Hepatic stellate cell (primary cell): ENCODE results near the gene RASEF.

Experiments used
- DNase-seq: peaks from one replicate; pipeline ENCODE4 v3.0.0; 2011; ENCODE audit warnings: low spot score

RASEF gene

DNA sequence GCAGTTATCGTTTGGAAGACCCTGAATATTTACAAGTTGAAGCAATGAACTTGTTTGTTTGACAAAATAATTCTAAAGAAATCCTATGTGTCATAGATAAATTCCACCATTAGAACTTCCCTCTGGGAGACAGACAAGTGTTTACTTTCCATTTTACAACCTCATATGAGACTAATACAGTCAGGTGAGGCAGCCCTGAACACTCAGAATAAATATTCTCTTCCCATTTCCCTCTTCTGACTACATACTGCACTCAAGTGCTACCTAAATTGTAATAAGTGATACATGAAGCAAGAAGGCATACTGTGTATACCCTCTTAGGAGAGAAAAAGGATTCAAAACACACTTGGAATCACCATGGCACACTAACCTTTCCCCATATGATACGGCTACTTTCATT, 6.8 kb downstream of the RASEF start:
- DNase-seq, result no peak

DNA sequence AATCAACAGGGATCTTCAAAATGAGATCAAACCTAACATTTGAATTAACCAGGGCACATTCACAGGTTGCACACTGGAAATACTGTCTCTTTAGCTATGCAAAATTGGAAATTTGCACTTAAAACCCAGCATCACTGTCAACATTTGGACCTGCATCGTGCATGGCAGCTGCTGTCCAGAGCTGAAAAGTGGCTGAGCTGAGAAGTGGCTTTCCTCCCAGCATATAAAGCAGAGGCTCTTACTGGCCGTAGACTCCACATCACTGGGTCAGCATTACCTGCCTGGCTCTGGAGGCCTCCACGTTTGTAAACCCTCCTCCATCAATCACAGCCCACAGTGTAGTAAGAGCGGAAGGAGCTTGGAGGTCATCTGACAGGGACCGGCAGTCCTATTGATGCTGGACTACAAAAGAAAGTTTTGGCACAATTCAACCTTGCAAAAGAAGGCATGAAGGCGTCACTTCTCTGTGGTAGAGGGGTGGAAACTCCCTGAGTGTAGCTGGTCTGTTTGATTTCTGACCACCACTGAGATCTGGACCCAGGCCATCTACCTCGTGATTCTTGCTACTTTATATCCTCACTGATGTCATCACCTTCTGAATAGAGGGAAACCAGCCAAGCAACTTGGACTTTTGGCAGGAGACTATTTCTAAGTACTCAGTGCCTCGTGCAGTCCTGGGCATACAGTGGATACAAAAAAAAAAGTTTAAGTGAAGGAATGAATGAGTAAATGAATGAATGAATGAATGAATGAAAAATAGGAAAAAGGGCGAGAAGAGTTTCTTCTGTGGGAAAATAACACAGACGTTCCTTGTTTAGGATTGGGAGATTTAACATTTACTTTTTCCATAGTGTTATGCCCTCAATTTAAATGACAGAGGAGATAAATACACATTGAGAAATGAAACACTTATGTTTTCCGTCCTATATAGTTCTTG, 14.8 kb downstream of the RASEF start:
- DNase-seq, result no peak

DNA sequence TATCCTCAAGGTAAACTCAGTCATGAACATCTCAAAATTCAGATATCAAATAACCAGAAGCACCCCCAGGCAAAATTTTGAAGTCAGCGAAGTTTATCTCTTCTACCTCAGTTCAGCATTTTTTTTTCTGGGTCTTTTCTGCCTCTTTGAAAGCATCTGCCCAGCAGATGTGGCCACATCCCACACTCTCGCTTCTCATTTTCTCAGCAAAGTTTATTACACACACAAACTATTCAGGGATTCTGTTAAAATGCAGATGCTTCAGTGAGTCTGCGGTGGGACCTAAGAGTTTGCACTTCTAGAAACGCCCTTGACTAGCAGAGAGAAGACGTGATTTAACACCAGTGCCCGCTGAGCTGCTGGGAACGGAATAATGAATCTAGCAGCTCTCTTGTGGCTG, 19.3 kb downstream of the RASEF start:
- no peak for DNase-seq

DNA sequence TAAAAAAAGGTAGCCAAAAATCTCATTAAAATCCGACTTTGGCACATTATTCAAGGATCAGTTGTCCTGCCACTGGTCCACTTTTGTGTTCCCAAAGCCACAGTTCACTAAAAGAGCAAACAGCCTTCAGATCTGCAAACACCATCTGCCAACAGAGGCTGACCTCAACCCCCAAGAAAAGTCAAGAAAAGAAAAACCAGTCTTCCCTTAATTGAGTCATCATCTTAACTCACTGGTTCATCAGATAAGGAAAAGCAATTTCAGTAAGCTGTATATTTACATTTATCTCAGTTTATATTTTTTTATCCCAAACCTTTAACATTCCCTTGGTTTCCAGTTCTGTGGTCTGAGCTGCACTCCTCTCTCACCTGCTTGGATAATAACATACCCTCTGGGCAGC, 21.2 kb downstream of the RASEF start:
- DNase-seq, result no peak

DNA sequence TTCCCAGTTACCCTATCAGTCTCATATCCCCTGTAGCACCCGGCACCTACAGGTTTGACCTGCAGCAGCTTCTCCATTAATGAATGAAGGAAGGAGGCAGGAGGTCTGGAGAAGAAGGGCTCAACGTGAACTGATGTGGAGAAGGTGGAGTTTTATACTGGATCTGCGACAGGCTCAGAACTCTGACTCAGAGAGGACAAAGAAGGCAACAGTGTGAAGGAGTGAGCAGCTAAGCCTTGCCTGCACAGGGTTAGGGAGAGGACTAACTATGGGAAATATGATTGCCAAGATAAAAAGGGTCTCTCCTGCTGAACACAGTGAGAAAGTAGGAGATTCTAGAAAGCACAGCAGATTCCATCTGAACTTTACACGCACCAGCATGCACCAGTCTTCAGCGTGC, 23.6 kb downstream of the RASEF start:
- no peak for DNase-seq

DNA sequence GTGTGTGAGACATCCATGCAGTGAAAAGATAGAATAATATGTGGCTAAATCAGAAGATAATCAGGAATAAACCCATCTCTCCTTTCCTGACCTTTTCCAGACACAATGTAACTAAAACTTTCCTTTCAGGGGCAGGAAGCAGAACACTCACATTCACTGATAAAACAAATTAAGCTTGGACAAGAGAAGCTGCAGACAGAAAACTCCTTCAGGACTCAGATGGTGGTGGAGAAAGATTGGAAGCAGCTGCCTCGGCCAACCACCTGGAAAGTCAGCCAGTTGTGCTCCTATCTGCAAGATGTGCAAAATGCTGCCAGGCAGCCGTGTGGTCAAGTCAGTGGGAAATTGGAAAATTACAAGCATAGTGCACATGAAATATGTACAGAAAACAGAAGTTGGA, 26.9 kb downstream of the RASEF start:
- no peak for DNase-seq

DNA sequence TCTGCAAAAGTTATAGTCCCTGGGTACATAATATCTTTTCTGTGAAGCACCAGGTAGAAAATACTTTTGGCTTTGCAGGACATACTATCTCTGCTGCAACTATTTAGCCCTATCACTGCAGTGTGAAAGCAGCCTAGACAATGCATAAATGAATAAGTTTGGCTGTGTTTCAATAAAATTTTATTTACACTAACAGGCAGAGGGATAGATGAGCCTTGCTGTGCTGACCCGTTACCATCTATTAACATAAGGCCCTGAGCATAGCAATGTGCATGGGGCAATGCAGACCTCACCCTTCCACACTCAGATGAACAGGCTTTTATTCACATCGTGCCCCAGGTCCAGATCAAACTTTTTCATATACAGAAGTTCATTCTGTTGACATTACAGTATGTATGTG, 27.8 kb downstream of the RASEF start:
- DNase-seq, result no peak

DNA sequence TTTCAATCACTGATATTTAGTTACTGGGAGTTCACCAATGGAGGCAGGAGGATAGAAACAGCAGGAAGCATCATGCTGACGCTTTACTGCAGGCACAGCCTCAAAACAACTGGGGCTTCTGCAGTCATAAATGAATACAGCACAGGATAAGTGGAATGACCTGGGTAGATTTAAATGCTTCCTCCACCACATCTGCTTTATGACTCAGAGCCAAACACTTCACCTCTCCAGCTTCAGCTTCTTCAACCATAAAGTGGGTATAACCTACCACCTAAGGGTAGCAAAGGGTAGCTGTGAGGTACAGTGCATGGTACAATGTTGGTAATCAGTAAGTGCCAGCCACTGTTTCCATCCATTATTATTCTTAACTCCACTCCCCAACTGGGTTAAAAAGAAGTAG, 28.4 kb downstream of the RASEF start:
- DNase-seq, result no peak

DNA sequence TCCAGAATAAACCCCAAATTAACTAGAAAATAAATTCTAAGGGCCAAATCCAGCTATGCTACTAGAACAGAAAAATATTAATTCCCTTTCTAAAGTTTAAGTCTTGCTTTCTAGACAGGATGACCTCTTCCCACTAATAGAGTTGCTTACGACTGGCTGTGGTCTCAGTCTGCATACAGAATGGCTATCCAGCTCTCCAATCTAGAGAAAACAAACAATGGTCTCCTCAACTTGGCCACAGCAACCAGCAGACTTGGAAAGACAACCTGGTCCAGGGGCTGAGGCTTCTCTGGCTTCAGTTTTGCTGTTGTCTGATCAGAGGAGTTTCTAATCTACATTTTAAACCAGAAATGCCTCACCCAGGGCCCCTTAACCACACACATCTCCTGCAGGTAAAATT, 28.9 kb downstream of the RASEF start:
- no peak for DNase-seq

DNA sequence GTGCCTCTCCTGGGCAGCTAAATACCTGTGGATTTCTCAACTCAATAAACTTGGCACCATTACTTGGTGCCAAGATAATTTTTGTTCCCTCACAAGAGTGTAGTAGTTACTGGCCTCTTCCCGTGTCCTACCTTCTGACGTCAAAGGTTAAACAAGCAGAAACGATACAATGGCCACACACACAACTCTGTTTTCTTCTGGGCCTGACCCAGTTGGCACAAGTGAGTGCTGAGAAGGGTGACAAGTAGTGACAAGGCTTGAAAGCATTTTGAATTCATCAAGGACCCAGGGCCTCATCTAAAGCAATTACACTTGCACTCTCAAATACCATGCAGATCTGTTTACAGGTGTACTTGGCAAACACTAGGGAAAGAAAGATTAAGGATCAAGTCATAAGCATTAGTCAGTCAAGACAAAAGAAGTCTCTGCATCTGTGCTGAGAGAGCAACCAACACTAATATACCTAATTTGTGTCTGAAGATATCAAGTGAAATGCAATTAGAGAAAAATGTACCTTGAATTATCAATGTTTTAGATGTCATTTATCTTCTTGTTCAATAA, 30.8 kb downstream of the RASEF start:
- DNase-seq, result no peak

DNA sequence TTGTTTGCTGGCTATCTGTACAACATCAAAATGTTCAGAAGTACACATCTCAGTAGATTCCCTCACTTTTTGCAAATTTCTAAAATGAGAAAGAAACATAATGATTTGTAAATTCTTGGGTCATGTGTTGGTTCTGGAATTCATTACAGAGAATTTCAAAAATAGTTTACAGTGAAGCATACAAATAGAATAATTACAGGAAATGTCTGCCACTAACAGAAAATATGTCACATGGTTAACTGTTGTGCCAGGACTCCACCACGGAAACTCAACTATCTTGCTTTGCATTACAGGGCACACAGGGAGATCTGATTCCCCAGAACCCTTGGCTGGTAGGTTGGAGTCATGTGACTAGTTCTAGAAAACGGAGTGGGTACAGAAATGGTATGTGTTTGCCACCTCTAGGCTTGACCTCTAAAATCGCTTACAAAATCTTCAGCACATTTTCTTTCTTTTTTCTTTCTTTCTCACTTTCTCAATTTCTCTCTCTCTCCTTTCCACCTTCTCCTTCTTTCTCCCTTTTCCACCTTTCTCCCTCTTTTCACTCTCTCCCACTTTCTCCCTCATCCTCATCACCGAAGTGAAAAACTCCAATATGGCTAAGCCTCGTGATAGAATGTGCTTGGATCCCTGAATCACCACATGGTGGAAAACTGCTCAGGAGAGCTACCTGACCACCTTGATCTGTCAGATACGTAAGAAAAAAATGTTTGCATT, 32.4 kb downstream of the RASEF start:
- DNase-seq, result no peak

DNA sequence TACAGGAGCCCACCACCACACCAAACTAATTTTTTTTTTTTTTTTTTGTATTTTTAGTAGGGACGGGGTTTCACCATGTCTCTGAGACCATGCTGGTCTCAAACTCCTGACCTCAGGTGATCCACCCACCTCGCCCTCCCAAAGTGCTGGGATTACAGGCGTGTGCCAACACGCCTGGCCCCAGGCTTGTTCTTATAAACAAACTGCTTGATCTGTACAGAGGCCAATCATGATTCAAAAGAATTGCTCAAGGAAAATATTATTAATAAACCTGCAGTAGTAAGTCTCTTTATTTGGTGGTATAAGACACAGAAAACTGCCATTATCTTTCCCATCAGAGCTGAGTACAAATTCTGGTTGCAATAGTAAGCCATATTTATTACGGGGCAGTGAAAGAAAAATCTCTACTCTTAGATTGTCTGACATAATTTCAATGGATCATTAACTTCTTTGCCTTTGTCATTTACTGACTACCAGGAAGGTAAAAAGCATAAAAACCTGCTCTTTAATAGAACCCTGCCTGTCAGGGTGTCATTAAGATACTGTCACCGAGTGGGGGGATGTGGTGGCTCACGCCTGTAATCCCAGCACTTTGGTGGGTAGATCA, 33.3 kb downstream of the RASEF start:
- DNase-seq, result no peak

DNA sequence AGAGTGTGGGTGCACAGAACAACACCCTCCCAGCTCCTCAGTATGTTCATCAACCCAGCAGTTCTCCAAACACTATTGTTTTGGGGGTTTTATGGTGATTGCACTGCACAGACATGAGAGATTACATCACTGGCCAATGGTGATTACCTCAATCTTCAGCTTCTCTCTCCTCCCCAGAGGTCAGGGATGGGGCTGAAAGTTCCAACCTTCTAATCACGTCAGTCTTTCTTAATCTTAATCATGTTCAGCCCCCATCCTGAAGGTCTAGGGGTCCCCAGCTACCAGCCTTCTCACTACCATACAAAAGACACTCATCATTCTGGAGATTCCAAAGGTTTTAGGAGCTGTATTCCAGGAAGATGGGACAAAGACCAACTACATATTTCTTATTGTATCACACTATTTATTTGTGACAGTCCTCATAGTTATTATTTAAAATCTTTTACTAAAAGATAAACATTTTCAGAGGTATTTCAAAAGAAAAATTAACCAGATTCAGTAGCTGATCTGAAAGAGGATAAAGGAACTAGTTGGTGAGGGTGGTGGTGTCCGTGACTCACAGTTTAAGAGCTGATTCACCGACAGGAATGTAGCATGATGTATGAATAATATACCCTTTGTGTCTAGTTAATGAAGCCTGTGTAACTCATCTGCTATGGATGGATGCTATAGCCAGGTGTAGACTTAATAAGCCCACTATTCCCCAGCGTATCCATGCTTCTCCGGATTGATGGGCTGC, 35.6 kb downstream of the RASEF start:
- DNase-seq, result peak; percentile 55

DNA sequence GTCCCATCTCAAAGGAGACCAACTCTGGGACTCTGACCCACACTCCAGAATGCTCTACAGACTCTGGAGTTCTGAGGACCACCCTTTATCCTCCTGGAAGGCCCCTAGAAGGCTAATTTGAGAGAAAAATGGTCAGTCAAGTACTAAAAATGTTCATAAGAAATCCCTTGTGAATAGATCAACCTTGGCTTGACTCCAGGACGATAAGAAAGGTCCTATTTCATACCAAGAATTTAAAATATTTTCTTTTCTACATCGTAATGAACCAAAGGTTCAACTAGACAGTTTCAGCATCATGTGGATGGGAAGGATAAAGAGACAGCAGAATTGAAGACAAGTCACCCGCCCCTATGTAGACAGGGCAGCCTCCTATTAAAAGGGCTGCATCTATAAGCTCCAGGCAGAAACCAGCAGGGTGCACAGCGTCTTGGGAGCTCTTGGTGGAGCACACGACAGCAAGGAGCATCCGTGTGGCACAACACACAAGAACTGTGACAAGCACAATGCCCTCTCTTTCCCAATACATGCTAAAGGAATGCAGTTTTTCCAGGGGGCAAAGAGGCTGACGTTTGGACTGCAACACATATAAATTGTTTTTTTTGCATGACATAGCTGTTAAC, 38.3 kb downstream of the RASEF start:
- DNase-seq, result no peak

DNA sequence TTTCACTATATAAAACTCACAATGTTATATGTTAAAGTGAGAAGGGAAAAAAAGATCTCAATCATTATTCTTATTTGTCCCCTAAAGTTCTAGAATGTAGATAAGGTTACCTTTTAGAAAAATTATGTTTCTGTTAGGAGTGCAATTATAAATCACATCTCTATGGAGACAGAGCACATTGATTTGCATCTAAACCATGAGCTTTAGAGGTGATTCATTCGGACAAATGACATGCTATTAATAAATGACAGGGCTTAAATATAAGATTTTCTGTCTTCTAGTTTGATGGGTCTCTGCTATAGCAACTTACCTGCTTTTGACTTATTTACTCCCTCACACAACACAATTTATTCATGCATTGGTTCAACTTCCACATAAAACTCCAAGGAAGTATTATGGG, 39.8 kb downstream of the RASEF start:
- no peak for DNase-seq

DNA sequence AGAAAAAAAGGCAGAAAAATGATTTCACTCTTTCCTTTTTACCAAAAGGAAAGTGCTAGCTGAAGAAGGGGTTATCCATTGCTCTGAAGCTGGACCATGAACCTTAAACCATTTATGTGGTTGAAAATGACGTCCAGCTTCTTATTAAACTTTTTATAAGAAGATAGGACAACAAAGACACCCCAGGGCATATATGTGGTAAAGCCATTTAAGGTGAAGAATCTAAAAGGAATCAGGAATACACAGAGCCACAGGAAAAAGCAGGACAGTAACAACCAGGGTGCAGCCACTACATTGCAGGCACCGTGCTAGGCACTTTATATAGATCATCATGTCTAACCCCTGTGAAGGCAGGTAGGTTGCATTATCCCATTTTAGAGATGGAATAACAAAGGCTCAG, 42.1 kb downstream of the RASEF start:
- DNase-seq, result no peak

DNA sequence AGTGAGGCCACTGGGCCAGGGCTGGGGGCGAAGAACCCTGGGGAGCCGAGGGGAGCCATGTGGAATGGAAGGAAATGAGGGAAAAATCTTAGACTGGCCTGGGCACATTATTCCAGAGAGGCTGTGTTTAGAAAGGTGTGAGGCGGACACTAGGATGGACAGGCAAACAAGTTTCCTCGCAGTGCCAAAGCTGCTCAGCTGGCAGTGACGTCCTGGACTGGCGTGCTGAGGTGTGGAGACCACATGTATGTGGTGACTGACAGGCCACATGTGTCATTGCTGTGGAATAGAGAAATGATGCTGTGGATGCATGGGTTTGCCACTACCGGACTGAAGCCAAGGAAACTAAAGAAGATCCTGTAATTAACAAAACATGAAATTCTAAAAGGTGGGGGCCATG, 42.6 kb downstream of the RASEF start:
- DNase-seq, result no peak

DNA sequence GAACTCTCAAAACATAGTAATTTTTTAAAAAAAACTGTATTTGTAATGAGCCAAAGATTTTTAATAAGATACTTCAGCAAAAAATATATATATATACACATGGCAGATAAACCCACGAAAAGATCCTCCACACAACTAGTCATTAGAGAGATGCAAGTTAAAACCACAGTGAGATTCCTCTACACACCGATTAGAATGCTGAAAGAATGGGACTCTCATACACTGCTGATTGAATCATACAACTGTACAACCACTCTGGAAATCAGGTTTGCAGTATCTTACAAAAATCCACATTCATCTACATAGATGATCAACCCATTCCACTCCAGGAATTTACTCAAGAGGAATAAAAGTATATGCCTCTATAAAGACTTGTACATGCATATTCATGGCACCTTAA, 43.7 kb downstream of the RASEF start:
- DNase-seq, result no peak

DNA sequence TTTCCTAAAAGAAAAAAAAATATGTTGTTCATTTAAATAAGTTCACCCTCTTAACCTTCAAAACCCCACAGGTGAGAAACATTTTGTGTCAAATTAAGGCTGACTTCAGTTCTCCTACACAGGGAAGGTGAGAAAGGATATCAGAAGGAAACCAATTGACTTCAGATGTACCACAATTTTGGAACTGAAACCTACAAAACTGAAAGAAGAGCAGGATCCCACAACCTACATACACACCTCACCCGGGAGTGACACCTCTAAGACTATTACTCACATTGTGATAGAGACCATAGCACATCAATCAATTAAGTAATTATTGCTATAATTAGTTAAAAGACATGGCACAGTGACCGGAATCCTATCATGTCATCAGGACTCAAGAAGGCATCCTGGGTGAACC, 47.0 kb downstream of the RASEF start:
- DNase-seq, result no peak

DNA sequence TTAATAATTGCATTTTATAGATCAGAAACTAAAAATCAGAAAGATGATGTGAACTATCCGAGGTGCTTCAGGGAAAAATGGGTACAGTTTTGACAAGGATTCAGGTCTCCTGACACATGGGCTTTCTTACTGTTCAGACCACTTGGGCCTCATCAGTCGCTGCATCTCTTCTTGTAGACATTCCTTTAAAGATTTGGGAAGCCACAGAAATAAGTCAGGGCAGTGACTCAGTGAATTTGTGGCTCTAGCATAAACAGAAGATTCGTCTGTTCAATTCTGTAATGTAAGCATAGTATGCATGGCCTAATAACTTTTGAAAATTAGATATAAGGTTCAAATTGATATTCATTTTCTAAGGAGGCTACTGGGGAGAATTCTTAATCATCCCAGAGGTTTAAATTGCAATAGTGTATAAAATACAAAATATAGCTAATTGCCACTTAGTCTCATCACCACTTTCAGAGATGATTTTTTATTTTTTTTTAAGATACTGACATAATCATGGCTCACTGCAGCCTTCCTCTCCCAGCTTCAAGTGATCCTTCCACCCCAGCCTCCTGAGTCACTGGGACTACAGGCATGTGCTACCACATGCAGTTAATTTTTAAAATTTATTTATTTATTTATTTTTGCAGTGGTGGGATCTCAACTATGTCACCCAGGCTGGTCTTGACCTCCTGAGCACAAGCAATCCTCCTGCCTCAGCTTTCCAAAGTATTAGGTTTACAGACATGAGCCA, 48.9 kb downstream of the RASEF start:
- DNase-seq, result peak; percentile 47
